Measurements from ENCODE around the gene HOXA11. TPM values are rescaled to one million over a fixed set of nuclear protein-coding genes. Genes with fewer than 3 reads are reported as not detected.

Gene HOXA11
- total RNA-seq, 1 donor from 2014 or later: 1.3 TPM

GRCh38 chr7:27209933-27210440 lies 25.0 kb upstream of the HOXA11 start:
- DNase-seq (ENCODE audit: low spot score) (no peak), ATAC-seq (no peak)
- intact Hi-C loops (cut with DNase I): loop anchor here (10.0 kb wide), 1 partner anchor 365 kb away; no protein-coding TSS in a partner anchor

DNA sequence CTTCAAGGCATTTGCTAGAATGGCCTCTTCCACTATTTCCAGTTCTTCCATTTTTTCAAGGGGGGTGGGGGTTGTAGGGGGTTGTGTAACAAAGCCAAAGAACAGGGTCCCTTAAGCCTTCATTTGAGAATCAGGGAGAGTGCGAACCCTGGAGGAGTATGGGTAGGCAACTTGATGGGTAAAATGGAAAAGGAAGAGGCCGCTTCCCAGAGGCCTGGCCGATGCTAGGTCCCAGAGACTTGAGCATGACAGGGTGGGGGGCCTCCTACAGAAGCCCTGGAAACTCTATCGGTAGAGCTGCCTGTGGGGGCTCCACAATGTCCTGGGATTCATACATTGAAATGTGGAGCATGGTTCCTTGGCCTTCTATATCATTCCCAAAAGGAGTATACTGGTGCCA lies 24.0 kb upstream of the HOXA11 start:
- ATAC-seq (no peak), DNase-seq (ENCODE audit: low spot score) (no peak)
- intact Hi-C loops (cut with DNase I): no loop called here

DNA sequence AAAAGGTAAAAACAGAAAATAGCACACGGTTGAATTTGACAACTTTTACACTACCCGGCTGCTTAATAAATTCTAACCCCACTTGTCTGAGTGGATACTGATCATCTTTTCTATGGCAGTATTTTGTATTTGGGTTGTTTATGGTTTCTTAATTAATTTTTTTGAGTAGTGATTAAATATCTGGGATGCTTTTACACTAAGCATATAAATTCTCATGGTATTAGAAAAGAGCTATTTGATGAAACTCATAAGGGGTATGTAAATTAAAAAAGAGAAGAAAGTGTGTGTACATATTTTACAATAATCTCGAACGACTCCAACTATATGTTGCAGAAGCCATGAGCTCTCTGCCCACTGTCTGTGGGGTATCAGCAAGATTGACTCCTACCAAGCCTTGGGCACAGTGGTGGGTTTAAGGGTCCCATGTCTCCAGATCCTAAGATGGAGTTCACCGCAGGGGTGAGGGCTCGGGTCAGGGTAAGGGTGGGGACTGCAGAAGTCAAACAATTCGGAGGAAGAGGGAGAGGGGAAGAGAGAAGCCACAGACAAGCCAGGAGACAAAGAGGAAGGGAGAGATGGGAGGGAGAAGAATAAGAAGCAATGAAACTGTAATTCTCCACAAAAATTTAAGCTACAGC lies 22.4 kb upstream of the HOXA11 start:
- DNase-seq (ENCODE audit: low spot score) (no peak), ATAC-seq (no peak)
- intact Hi-C loops (cut with DNase I): no loop called here

GRCh38 chr7:27205325-27206280 lies 20.6 kb upstream of the HOXA11 start:
- DNase-seq (ENCODE audit: low spot score) (no peak), ATAC-seq (no peak)
- intact Hi-C loops (cut with DNase I): no loop called here

DNA sequence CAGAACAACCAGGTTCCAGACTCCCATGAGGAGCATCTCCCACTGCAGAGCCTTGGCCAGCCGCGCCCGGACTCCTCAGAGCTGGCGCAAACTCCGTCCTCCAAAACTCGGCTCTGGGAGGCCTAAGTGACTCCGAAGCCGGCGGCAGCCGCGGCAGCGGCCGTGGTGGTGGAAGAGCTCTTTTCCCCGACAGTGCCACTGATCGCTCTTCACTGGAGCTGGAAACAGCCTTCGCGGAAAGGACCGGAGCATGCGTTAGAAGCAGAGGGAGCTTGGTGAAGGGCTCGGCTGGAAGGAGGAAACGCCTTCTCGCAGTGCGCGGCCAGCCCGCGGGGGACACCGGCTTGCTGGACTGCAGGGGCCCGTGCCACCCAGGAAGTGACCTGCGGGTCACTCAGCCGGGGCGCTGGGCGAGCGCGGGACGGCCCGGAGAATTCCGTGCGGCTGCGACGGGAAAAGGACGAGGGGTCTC lies 19.9 kb upstream of the HOXA11 start:
- DNase-seq (ENCODE audit: low spot score) (no peak), ATAC-seq (peak; percentile 10)
- intact Hi-C loops (cut with DNase I): no loop called here

DNA sequence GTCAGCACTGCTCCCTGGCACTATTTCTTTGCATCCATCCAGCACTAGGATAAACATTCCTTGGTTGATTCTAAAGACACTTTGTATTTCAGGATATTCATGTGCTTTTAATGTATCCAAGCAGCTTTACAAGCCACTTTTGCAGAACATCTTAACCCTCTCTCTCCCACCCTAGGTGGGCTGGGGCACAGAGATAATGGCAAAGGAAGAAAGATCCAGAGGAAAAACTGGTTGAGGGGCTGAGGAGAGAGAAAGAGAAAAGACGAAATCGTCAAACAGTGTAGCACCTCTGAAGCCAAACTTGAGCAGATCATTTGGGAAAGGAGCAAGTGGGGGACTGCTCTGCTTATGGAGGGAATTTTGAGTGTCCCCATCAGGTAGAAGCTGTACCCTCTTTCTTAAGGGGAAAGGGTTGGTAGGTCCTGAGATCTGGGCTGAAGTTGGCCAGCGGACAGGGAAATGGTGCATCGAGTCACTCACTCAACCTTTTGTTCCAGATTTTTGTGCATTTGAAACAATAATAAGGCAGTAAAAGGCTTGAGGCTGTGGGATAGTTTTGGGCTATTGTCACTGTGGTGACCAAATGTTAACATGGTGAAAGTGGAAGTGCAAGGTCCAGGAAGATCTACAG lies 19.0 kb upstream of the HOXA11 start:
- intact Hi-C loops (cut with DNase I): no loop called here
- ATAC-seq (no peak), DNase-seq (ENCODE audit: low spot score) (no peak)

DNA sequence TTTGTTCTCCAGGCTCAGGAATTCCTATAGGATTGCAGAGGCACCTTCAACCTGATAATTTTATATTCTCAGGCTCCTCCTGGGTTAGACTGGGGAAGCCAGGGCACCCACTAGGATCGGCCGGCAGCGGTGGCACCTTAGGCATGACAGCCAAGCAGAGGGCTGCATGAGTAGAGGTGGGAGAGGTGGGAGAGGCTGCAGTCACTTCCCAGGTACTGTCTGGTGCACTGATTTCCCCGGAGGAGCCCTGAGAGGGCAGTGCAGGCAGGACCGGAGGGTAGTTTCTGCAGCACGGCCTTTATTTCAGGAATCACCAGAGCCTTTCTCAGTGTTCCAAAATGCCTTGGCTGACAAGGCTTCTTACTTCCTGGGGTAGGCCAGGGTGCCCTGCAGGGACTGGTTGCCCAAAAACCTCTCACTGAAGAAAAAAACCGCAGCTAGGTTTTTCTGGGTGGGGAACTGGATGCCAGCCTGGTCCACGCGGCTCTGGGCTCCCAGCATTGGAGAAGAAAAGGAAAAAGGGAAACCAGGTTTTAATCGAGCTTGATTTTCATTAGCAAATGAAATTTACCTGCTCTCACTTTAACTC lies 18.4 kb upstream of the HOXA11 start:
- ATAC-seq (no peak), DNase-seq (ENCODE audit: low spot score) (no peak)
- intact Hi-C loops (cut with DNase I): no loop called here

GRCh38 chr7:27202862-27203134 lies 17.8 kb upstream of the HOXA11 start:
- DNase-seq (ENCODE audit: low spot score) (no peak), ATAC-seq (no peak)
- intact Hi-C loops (cut with DNase I): no loop called here

DNA sequence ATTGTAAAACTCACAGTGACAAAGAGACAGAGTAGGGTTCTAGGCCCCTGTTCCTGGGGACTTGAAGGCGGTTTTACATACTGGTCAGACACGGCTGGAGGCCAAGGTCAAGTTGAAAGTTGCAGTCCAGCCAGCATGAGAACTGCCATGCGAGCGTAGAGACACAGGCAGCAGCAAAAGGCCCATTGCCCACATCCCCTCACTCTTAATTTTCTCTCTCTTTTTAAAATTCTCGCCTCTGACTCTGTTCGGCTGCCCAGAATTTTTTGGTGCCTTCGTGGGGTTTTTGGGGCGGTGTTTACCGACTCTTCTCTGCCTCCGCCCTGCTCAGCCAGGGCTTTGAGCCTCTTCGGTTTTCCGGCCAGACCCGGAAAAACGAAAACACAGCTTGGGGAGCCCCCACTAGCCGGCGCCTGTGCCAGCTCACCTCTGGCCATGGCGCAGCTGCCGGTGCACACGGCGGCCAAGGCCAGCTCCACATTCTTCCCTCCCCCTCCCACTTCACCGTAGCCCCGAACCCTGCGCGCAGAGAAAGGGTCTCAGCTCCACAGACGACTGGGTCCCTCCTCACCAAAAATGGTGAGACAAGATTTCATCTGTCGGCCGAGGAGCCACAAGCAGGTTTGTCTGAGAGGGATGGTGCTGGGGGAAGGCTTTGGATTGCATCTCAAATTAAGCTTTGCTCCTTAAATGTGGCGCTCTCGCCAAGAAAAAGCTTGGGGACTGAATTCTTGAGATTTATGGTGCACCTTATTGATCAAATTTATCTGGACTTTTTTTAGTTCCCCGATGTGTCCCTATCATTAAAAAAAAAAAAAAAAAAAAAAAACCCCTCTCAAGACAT lies 17.2 kb upstream of the HOXA11 start:
- ATAC-seq (no peak), DNase-seq (ENCODE audit: low spot score) (no peak)

GRCh38 chr7:27201580-27202017 lies 16.6 kb upstream of the HOXA11 start:
- intact Hi-C loops (cut with DNase I): no loop called here
- DNase-seq (ENCODE audit: low spot score) (no peak), ATAC-seq (no peak)

More for the DNA sequence above, 17.2 kb upstream of the HOXA11 start:
- intact Hi-C loops (cut with DNase I): no loop called here

DNA sequence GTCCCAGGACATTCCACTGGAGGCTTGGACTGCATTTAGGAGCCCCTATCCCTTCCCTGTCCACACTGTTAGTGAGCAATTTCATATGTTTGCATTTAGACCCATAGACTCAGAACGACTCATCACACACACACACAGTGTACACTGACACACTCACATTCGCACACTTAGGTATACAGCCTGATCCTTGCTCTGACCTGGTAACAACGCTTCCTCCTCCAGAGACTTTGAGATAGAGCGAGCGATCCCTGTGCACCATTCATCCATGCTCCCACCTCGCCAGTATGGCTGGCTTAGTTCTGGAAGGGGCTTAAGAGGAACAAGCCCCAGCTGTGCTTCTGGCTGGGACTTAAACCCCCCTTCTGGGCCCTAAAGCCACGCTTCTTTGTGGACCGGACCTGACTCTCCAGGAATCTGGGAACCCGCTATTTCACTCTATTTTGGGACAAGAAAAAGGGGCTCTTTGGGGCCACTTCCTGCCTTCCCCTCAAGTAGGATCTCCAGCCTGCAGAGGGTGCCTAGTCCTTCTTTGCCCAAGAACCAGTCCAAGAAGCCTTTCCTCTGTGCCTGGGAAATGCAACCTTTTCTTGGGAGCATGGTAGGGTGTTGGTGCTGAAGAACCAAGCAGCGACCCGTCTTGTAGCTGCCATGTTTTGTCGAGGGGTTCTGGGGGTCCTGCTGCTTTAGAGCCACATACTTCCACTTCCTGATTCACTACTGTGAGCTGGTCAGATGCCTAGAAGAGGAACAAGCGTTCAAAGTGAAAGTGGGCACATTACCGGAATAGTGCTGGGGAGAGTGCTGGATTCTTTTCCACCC lies 15.9 kb upstream of the HOXA11 start:
- DNase-seq (ENCODE audit: low spot score): no peak
- intact Hi-C loops (cut with DNase I): no loop called here
- ATAC-seq: peak; percentile 29

GRCh38 chr7:27199849-27200760 lies 15.1 kb upstream of the HOXA11 start, which contains the start of gene HOXA13:
Gene HOXA13, minus strand, starts transcription at chr7:27200091. Its CDS starts 14 bp downstream, at chr7:27200077.
- intact Hi-C loops (cut with DNase I): loop anchor here (2.0 to 10.0 kb wide), 2 partner anchors 577 to 825 kb away; no protein-coding TSS in a partner anchor
- DNase-seq (ENCODE audit: low spot score): no peak
- peak; percentile 42 for ATAC-seq

DNA sequence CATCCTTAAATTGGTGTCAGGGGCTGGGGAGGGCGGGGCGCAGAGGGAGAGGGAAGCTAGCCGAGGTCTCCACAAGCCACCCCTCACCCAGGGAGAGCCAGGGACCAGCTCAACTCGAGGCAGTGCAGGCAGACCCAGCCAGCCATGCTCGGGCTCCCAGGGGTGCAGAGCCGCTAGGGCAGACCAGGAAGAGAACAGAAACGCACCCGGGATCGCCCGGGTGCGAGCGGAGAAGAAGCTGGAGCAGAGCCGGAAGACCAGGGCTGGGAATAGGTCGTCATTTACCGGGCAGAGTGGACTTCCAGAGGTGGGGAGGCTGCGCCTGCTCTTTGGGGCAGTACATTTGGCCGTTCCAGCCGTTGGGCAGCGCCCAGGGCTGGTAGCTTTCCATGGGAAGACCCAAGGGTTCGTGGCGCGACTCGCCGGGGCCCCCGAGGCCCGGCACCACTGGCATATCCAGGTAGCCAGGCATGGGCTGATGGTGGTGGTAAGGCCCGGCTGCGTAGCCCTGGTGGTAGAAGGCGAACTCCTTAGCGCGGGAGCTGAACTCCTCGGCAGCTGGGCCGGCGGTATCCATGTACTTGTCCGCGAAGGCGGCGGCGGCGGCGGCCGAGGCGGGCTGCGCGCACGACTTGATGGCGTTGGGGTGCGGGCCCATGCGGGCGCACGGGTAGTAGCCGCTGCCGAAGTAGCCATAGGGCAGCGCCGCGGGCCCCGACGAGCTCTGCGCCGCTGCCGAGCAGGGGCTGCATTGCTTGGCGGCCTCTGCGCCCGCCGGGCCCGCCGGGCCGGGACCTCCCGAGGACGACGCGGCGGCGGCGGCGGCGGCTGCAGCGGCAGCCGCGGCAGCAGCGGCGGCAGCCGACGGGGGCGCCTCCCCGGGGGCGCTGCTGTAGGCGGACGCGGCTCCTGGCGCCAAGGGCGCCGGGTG lies 14.1 kb upstream of the HOXA11 start:
- intact Hi-C loops (cut with DNase I): loop anchor here (2.0 to 10.0 kb wide), 2 partner anchors 578 to 826 kb away; no protein-coding TSS in a partner anchor
- DNase-seq (ENCODE audit: low spot score) (no peak), ATAC-seq (peak; percentile 45)

DNA sequence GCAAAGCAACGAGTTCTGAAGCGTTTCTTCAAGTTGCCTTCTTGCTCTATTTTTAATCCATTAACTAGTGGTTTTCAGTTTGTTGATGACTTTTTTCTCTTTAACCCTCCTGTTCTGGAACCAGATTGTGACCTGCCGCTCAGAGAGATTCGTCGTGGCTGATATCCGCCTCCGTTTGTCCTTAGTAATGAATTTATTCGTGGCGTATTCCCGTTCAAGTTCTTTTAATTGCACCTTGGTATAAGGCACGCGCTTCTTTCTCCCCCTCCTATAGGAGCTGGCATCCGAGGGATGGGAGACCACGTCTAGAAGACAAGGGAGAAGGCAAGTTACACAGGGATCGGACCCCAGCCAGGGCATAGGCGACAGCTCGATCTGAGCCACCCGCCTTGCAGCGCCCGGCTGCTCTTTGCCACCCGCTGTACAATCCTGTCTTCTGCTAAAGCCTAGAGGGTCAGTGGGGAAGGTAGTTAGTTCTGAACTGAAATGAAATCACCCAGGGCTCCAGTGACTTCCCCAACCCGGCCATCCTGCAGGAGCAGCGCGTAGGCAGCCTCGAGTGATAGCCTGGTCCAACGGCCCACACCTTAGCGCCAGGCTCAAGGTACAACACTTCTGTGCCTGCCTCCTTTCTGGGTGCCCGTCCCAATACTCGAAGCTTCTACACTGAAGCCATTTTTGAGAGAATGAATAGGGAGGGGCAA lies 13.3 kb upstream of the HOXA11 start:
- DNase-seq (ENCODE audit: low spot score) (no peak), ATAC-seq (no peak)
- intact Hi-C loops (cut with DNase I): loop anchor here (2.0 to 10.0 kb wide), 2 partner anchors 579 to 827 kb away; no protein-coding TSS in a partner anchor

All from sciatic nerve (tissue), 2 donors.